HFF-Myc (cell line): ENCODE results near the gene HOXB1.

Experiments
- DNase-seq: peaks from one replicate; pipeline ENCODE4 v3.0.0-alpha.2; 2011; ENCODE audit warnings: low read depth; ENCODE audit errors: extremely low read depth
- H3K4me3 ChIP-seq: replicated peaks from 2 replicates; pipeline ENCODE4 v1.5.1; 2011; ENCODE audit warnings: low read depth, mild to moderate bottlenecking, control low read depth, low read length
- CTCF ChIP-seq: IDR thresholded peaks from 2 replicates; pipeline ENCODE4 v1.5.1; 2012; ENCODE audit warnings: mild to moderate bottlenecking, low read depth, low read length, control low read depth; ENCODE audit errors: missing control alignments

The HOXB1 gene

GRCh38 chr17:48499248-48499647 lies 31.6 kb downstream of the HOXB1 start:
- TF ChIP-seq CTCF = no peak
- H3K4me3 ChIP-seq = no peak overlapping the region
- no peak for DNase-seq

- H3K4me3 ChIP-seq = no peak overlapping the region
- TF ChIP-seq CTCF = no peak
Measured at GRCh38 chr17:48498164-48498850, 32.5 kb downstream of the HOXB1 start.

GRCh38 chr17:48497103-48497502 lies 33.7 kb downstream of the HOXB1 start:
- no peak for DNase-seq
- no peak overlapping the region for H3K4me3 ChIP-seq
- no peak for TF ChIP-seq CTCF

More at GRCh38 chr17:48498164-48498850, 32.5 kb downstream of the HOXB1 start:
- no peak for DNase-seq

- H3K4me3 ChIP-seq = no peak overlapping the region
- DNase-seq = no peak
- TF ChIP-seq CTCF = no peak
Measured at GRCh38 chr17:48494335-48494734, 36.5 kb downstream of the HOXB1 start.

GRCh38 chr17:48492401-48493298 lies 38.2 kb downstream of the HOXB1 start:
- DNase-seq = no peak
- no peak overlapping the region for H3K4me3 ChIP-seq
- TF ChIP-seq CTCF = peak; percentile 85

GRCh38 chr17:48491527-48492273 lies 39.1 kb downstream of the HOXB1 start:
- TF ChIP-seq CTCF = no peak
- DNase-seq = no peak
- H3K4me3 ChIP-seq = no peak overlapping the region
